PC-9 (cell line): ENCODE results near the gene EPS15. TPM values are rescaled to one million over a fixed set of nuclear protein-coding genes. Genes with fewer than 3 reads are reported as not detected.

Experiments used
- BruUV-seq: library from RNA; stranded (reverse); fragments of 400-500 nt; replicated peaks from 2 replicates; lab custom pipeline; 2021; lab: Mats Ljungman, UMichigan
- CTCF ChIA-PET: fragments of 300-600 bp; sonication (Branson Sonifier 250); formaldehyde crosslinking; loops from one replicate; lab custom pipeline; 2022; ENCODE audit warnings: antibody characterized with exemption; lab: Charles Lee
- POLR2A ChIA-PET: fragments of 300-600 bp; sonication (Branson Sonifier 250); formaldehyde crosslinking; loops from one replicate; lab custom pipeline; 2022; ENCODE audit warnings: antibody characterized with exemption; ENCODE audit not compliant: unreplicated experiment; lab: Charles Lee
- DNase-seq, 2 experiments: peaks; one replicate each; pipeline versions ENCODE4 v3.0.0 to v3.0.0-alpha.2; 2015 to 2022; ENCODE audit warnings: mixed read lengths in 1 of 2
- H2AFZ ChIP-seq: fragments of 200-600 bp; sonication (generic); 2 replicates; pipeline ENCODE4 v1.8.1; 2017; ENCODE audit warnings: antibody characterized with exemption
- H3F3A ChIP-seq: fragments of 200-600 bp; sonication (generic); 2 replicates; pipeline ENCODE4 v1.8.1; 2017; ENCODE audit warnings: antibody characterized with exemption, mild to moderate bottlenecking, low read depth; ENCODE audit not compliant: insufficient read depth
- H3K27ac ChIP-seq: fragments of 200-600 bp; sonication (generic); 2 replicates; pipeline ENCODE4 v1.6.1; 2016; ENCODE audit warnings: mixed run types
- H3K27me3 ChIP-seq: fragments of 200-600 bp; sonication (generic); 2 replicates; pipeline ENCODE4 v1.6.1; 2016; ENCODE audit warnings: low read depth, mixed run types; ENCODE audit not compliant: insufficient read depth
- H3K36me3 ChIP-seq: fragments of 200-600 bp; sonication (generic); 2 replicates; pipeline ENCODE4 v1.6.1; 2016; ENCODE audit warnings: low read depth, mixed run types
- H3K4me1 ChIP-seq: fragments of 200-600 bp; sonication (generic); replicated peaks from 2 replicates; pipeline ENCODE4 v1.6.1; 2016; ENCODE audit warnings: mixed run types; ENCODE audit not compliant: insufficient read depth
- H3K4me2 ChIP-seq: fragments of 200-600 bp; sonication (generic); 2 replicates; pipeline ENCODE4 v1.6.1; 2017; ENCODE audit warnings: mixed run types
- H3K4me3 ChIP-seq: fragments of 200-600 bp; sonication (generic); 2 replicates; pipeline ENCODE4 v1.6.1; 2016; ENCODE audit warnings: mixed run types
- H3K79me2 ChIP-seq: fragments of 200-600 bp; sonication (generic); 2 replicates; pipeline ENCODE4 v1.6.1; 2017; ENCODE audit warnings: low read depth, mixed run types
- H3K9me2 ChIP-seq: fragments of 200-600 bp; sonication (generic); 2 replicates; pipeline ENCODE4 v1.8.1; 2017; ENCODE audit warnings: mild to moderate bottlenecking; ENCODE audit not compliant: insufficient read depth
- H3K9me3 ChIP-seq: fragments of 200-600 bp; sonication (generic); 2 replicates; pipeline ENCODE4 v1.8.1; 2016; ENCODE audit warnings: low read depth; ENCODE audit not compliant: insufficient read depth
- H4K20me1 ChIP-seq: fragments of 200-600 bp; sonication (generic); 2 replicates; pipeline ENCODE4 v1.8.1; 2017; ENCODE audit not compliant: insufficient read depth
- EZH2 ChIP-seq: fragments of 200-600 bp; sonication (generic); IDR thresholded peaks from 2 replicates; pipeline ENCODE4 v1.8.0; 2017; ENCODE audit warnings: antibody characterized with exemption, low read depth
- intact Hi-C: fragments of 100-400 bp; cut with micrococcal nuclease; formaldehyde crosslinking; loops from one replicate; pipeline ENCODE4 v1.10.0; 2022; ENCODE audit not compliant: unreplicated experiment
- total RNA-seq: library from RNA; stranded (reverse); gene quantifications from 2 replicates; pipeline ENCODE4 v1.2.3, GENCODE V29; 2021
- TF ChIP-seq, protein P1 (sequence below): fragments of 200-600 bp; sonication (generic); conservative IDR thresholded peaks from 2 replicates; pipeline ENCODE4 v1.6.1; 2017; ENCODE audit warnings: mixed run types, antibody characterized with exemption, mild to moderate bottlenecking, moderate library complexity

Gene EPS15
- total RNA-seq, 1 experiment from 2014 or later, result 60.1 TPM

DNA sequence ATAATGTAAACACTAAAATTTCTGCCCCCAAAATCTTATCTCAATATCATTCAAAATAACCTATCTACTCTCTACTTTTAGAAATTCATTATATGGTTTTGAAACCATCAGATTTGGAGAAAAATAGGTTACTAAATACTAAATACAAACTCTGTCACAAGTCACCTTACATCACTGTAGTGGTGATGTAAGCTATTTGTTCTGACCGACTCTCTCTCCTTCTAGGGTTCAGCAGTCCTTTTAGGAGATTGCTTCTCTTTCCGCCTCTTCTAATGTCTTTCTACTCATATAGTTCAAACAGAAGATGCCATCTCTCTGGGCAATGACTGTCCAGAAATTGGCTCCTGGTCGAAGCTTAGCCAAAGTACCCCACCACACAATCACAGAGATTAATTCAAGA lies 93.1 kb downstream of the EPS15 start:
- no peaks in the 10 kb centered on the region for H4K20me1 ChIP-seq
- no peak overlapping the region for H3K4me3 ChIP-seq
- H3K36me3 ChIP-seq, result peaks cover 1% of the 10 kb centered on the region; the same call in 1 of the 2 replicates
- H3K27me3 ChIP-seq, result no peaks in the 10 kb centered on the region
- H3K4me1 ChIP-seq, result no peaks in the 10 kb centered on the region
- ChIA-PET CTCF (no interaction called here), POLR2A (no interaction called here)
- H3K9me3 ChIP-seq, result no peaks in the 10 kb centered on the region
- BruUV-seq, result no TSS peak
- H3F3A ChIP-seq, result peaks cover 13% of the 10 kb centered on the region
- no peaks in the 10 kb centered on the region for H3K79me2 ChIP-seq
- no peak overlapping the region for H3K27ac ChIP-seq
- H3K9me2 ChIP-seq, result no peaks in the 10 kb centered on the region
- no peak for TF ChIP-seq EZH2
- TF ChIP-seq, protein P1, sequence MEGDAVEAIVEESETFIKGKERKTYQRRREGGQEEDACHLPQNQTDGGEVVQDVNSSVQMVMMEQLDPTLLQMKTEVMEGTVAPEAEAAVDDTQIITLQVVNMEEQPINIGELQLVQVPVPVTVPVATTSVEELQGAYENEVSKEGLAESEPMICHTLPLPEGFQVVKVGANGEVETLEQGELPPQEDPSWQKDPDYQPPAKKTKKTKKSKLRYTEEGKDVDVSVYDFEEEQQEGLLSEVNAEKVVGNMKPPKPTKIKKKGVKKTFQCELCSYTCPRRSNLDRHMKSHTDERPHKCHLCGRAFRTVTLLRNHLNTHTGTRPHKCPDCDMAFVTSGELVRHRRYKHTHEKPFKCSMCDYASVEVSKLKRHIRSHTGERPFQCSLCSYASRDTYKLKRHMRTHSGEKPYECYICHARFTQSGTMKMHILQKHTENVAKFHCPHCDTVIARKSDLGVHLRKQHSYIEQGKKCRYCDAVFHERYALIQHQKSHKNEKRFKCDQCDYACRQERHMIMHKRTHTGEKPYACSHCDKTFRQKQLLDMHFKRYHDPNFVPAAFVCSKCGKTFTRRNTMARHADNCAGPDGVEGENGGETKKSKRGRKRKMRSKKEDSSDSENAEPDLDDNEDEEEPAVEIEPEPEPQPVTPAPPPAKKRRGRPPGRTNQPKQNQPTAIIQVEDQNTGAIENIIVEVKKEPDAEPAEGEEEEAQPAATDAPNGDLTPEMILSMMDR, result no peak
- DNase-seq, result no peak
- no peak overlapping the region for H3K4me2 ChIP-seq
- intact Hi-C loops, result no loop called here
- H2AFZ ChIP-seq, result no peak overlapping the region

DNA sequence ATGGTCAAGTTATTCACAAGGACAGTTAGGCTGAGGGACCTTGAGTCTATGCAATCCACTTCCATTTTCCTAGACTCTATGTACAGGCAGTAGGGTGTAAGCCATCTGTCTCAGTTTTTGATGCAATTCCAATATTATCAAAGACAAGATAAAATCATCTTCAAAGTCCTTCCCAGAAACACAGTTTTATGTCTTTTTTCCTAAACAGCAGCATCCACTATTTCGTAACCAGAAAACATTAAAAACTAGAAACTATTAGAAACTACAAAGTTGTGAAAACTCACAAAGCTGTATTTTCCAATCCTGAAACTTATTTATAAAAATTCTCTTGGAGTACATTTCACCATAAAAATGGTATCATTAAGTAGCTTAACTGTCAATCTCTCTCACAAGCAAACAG lies 93.8 kb downstream of the EPS15 start:
- CTCF ChIA-PET, result no interaction called here
- Histone ChIP-seq H4K20me1 (no peaks in the 10 kb centered on the region), H3K4me2 (no peak overlapping the region), H3K27ac (no peak overlapping the region), H3K9me3 (no peaks in the 10 kb centered on the region), H3K36me3 (peaks cover 8% of the 10 kb centered on the region; the same call in 1 of the 2 replicates), H3F3A (peaks cover 13% of the 10 kb centered on the region), H3K27me3 (no peaks in the 10 kb centered on the region), H3K9me2 (no peaks in the 10 kb centered on the region), H3K4me3 (no peak overlapping the region), H3K4me1 (no peaks in the 10 kb centered on the region), H2AFZ (no peak overlapping the region), H3K79me2 (no peaks in the 10 kb centered on the region)
- POLR2A ChIA-PET, result interaction anchor here (0.7 kb wide), 1 partner anchor 1070 kb away, joined by 4 read pairs; no protein-coding TSS in a partner anchor
- TF ChIP-seq EZH2, result no peak
- TF ChIP-seq, protein P1, result no peak
- intact Hi-C loops, result no loop called here
- DNase-seq, result no peak
- BruUV-seq, result no TSS peak

DNA sequence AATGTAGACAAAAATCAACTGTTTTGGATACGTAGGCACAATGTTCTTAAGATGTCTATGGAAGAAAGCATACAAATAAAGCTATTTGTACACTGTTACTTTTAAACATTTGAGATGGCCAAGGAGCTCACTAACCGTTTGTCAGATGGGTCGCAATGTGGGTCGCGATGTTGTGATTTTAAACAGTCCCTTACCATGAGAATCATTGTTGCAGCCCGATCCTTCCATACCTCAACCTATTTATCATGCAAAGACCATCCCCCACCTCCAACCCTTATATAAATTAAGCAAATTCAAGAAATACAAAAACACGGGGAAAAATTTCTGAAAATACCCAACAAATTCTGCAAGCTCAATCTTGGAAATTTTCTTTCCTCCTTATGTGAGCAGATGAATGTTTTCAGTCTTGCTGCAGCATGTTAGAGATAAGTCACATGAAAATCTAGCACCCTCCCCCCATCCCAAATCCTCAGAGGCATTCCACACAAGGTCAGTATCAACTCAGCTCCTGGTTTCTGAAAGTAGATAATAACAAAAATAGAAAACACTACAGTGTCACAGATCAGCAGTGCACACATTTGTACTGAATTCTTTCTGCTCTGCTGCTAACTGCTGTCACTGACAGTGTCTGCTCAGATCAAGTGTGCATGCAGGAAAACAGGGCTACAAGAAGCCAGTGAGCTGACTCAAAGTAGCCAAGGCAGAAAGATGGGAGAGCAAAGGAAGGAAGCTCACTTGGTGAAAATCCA lies 95.8 kb downstream of the EPS15 start:
- no peak overlapping the region for H3K4me3 ChIP-seq
- CTCF ChIA-PET, result no interaction called here
- intact Hi-C loops, result no loop called here

More for the DNA sequence above, 95.8 kb downstream of the EPS15 start:
- H3K36me3 ChIP-seq, result peaks cover 9% of the 10 kb centered on the region; the same call in 1 of the 2 replicates
- H3K9me2 ChIP-seq, result no peaks in the 10 kb centered on the region
- POLR2A ChIA-PET, result interaction anchor here (0.6 kb wide), 1 partner anchor 30 kb away, joined by 3 read pairs; no protein-coding TSS in a partner anchor
- BruUV-seq, result no TSS peak
- peaks cover 10% of the 10 kb centered on the region; the same call in 1 of the 2 replicates for H3F3A ChIP-seq
- H3K4me1 ChIP-seq, result no peaks in the 10 kb centered on the region
- no peaks in the 10 kb centered on the region for H3K27me3 ChIP-seq
- H3K27ac ChIP-seq, result no peak overlapping the region
- H3K4me2 ChIP-seq, result no peak overlapping the region
- H3K9me3 ChIP-seq, result no peaks in the 10 kb centered on the region
- H3K79me2 ChIP-seq, result no peaks in the 10 kb centered on the region
- no peaks in the 10 kb centered on the region for H4K20me1 ChIP-seq
- DNase-seq, result no peak
- no peak overlapping the region for H2AFZ ChIP-seq
- no peak for TF ChIP-seq EZH2
- TF ChIP-seq, protein P1, result no peak
